H9 (cell line): ENCODE data around the gene ACSL6. TPM values are rescaled to one million over a fixed set of nuclear protein-coding genes. Genes with fewer than 3 reads are reported as not detected.

ENCODE experiments used
- DNase-seq: peaks from one replicate; pipeline ENCODE4 v3.0.0-alpha.2; 2017
- H2AFZ ChIP-seq: one replicate; pipeline ENCODE4 v1.6.1; 2013; ENCODE audit warnings: mild to moderate bottlenecking, low read length, control low read depth, moderate library complexity
- H2AK5ac ChIP-seq: 2 replicates; pipeline ENCODE4 v1.6.1; 2013; ENCODE audit warnings: low read length, control low read depth, mixed read lengths; ENCODE audit not compliant: insufficient read length
- H2BK120ac ChIP-seq: one replicate; pipeline ENCODE4 v1.6.1; 2013; ENCODE audit warnings: low read depth, mild to moderate bottlenecking, low read length, control low read depth, inconsistent platforms; ENCODE audit not compliant: poor library complexity, severe bottlenecking
- H2BK12ac ChIP-seq: 2 replicates; pipeline ENCODE4 v1.6.1; 2013; ENCODE audit warnings: low read length, control low read depth, mixed read lengths, low read depth; ENCODE audit not compliant: insufficient read length
- H2BK15ac ChIP-seq: 2 replicates; pipeline ENCODE4 v1.6.1; 2013; ENCODE audit warnings: low read depth, low read length, control low read depth
- H2BK20ac ChIP-seq: one replicate; pipeline ENCODE4 v1.6.1; 2013; ENCODE audit warnings: low read depth, mild to moderate bottlenecking, low read length, control low read depth, inconsistent platforms; ENCODE audit not compliant: poor library complexity, severe bottlenecking
- H2BK5ac ChIP-seq: 2 replicates; pipeline ENCODE4 v1.6.1; 2013; ENCODE audit warnings: low read length, control low read depth, mixed read lengths; ENCODE audit not compliant: insufficient read length
- H3K14ac ChIP-seq: 2 replicates; pipeline ENCODE4 v1.6.1; 2013; ENCODE audit warnings: low read length, control low read depth; ENCODE audit not compliant: insufficient read depth
- H3K18ac ChIP-seq: 2 replicates; pipeline ENCODE4 v1.6.1; 2013; ENCODE audit warnings: low read depth, mild to moderate bottlenecking, mixed read lengths, low read length, control low read depth; ENCODE audit not compliant: insufficient read length
- H3K23ac ChIP-seq: 2 replicates; pipeline ENCODE4 v1.6.1; 2013; ENCODE audit warnings: low read length, control low read depth, mixed read lengths, low read depth; ENCODE audit not compliant: insufficient read length
- H3K23me2 ChIP-seq: 2 replicates; pipeline ENCODE4 v1.6.1; 2013; ENCODE audit warnings: low read depth, mild to moderate bottlenecking, mixed read lengths, low read length, control low read depth; ENCODE audit not compliant: insufficient read length, poor library complexity, severe bottlenecking
- H3K27ac ChIP-seq: 2 replicates; pipeline ENCODE4 v1.5.1; 2013; ENCODE audit warnings: low read length, control low read depth, mixed read lengths, low read depth; ENCODE audit not compliant: insufficient read length
- H3K27me3 ChIP-seq: 2 replicates; pipeline ENCODE4 v1.6.1; 2013; ENCODE audit warnings: low read length, control low read depth, inconsistent platforms; ENCODE audit not compliant: insufficient read depth
- H3K4ac ChIP-seq: 2 replicates; pipeline ENCODE4 v1.6.1; 2013; ENCODE audit warnings: low read depth, mild to moderate bottlenecking, control low read depth, inconsistent platforms, low read length, moderate library complexity
- H3K4me1 ChIP-seq: 2 replicates; pipeline ENCODE4 v1.6.1; 2013; ENCODE audit warnings: low read length, control low read depth, inconsistent platforms; ENCODE audit not compliant: insufficient read depth
- H3K4me2 ChIP-seq: 2 replicates; pipeline ENCODE4 v1.6.1; 2013; ENCODE audit warnings: low read length, control low read depth, mixed read lengths; ENCODE audit not compliant: insufficient read length, insufficient read depth
- H3K56ac ChIP-seq: 2 replicates; pipeline ENCODE4 v1.6.1; 2013; ENCODE audit warnings: low read depth, mild to moderate bottlenecking, mixed read lengths, low read length, control low read depth; ENCODE audit not compliant: insufficient read length
- H3K79me1 ChIP-seq: 2 replicates; pipeline ENCODE4 v1.6.1; 2013; ENCODE audit warnings: low read depth, mild to moderate bottlenecking, moderate library complexity, low read length, control low read depth, inconsistent platforms; ENCODE audit not compliant: insufficient read depth, poor library complexity, severe bottlenecking
- H3K79me2 ChIP-seq: 2 replicates; pipeline ENCODE4 v1.6.1; 2013; ENCODE audit warnings: low read length, control low read depth, inconsistent platforms; ENCODE audit not compliant: insufficient read depth
- H3K9ac ChIP-seq: 2 replicates; pipeline ENCODE4 v1.6.1; 2013; ENCODE audit warnings: low read length, control low read depth, mixed read lengths; ENCODE audit not compliant: insufficient read length; ENCODE audit errors: extremely low read depth
- H3K9me3 ChIP-seq: one replicate; pipeline ENCODE4 v1.6.1; 2013; ENCODE audit warnings: low read depth, low read length, inconsistent platforms; ENCODE audit not compliant: control insufficient read depth
- H3T11ph ChIP-seq: one replicate; pipeline ENCODE4 v1.6.1; 2013; ENCODE audit warnings: mild to moderate bottlenecking, low read length, control low read depth, inconsistent platforms
- H4K20me1 ChIP-seq: one replicate; pipeline ENCODE4 v1.6.1; 2013; ENCODE audit not compliant: control insufficient read depth, insufficient read length, insufficient read depth
- H4K5ac ChIP-seq: 2 replicates; pipeline ENCODE4 v1.6.1; 2013; ENCODE audit warnings: low read depth, mild to moderate bottlenecking, mixed read lengths, low read length, control low read depth; ENCODE audit not compliant: insufficient read length
- H4K8ac ChIP-seq: replicated peaks from 2 replicates; pipeline ENCODE4 v1.6.1; 2013; ENCODE audit warnings: low read length, control low read depth, mixed read lengths, low read depth; ENCODE audit not compliant: insufficient read length
- H4K91ac ChIP-seq: 2 replicates; pipeline ENCODE4 v1.6.1; 2013; ENCODE audit warnings: low read depth, mild to moderate bottlenecking, moderate library complexity, mixed read lengths, low read length, control low read depth; ENCODE audit not compliant: insufficient read length
- H3K27ac Mint-ChIP-seq, 3 experiments: 2 replicates in 2 of 3; 3 replicates in 1 of 3; pipeline ENCODE4 v1.8.0; 2020 to 2021; ENCODE audit warnings: mixed read lengths in 3 of 3, mild to moderate bottlenecking in 1 of 3, moderate library complexity in 1 of 3
- H3K27me3 Mint-ChIP-seq: 2 replicates; pipeline ENCODE4 v1.8.0; 2021; ENCODE audit warnings: low read depth, mild to moderate bottlenecking, moderate library complexity, mixed read lengths
- H3K36me3 Mint-ChIP-seq, 3 experiments: 2 replicates in 2 of 3; 3 replicates in 1 of 3; pipeline ENCODE4 v1.8.0; 2020 to 2021; ENCODE audit warnings: low read depth in 3 of 3, mixed read lengths in 3 of 3; ENCODE audit not compliant: insufficient read depth in 1 of 3
- H3K4me1 Mint-ChIP-seq, 2 experiments: 2 replicates each; pipeline ENCODE4 v1.8.0; 2020; ENCODE audit warnings: mixed read lengths in 2 of 2
- H3K4me3 Mint-ChIP-seq, 2 experiments: 2 replicates in 1 of 2; 3 replicates in 1 of 2; pipeline ENCODE4 v1.8.0; 2020 to 2021; ENCODE audit warnings: mild to moderate bottlenecking in 2 of 2, mixed read lengths in 2 of 2, moderate library complexity in 1 of 2
- H3K9me3 Mint-ChIP-seq, 2 experiments: 2 replicates in 1 of 2; 3 replicates in 1 of 2; pipeline ENCODE4 v1.8.0; 2020; ENCODE audit warnings: mild to moderate bottlenecking in 2 of 2, mixed read lengths in 2 of 2, moderate library complexity in 1 of 2
- WGBS: extraction: QIAGEN DNeasy Blood & Tissue Kit; methylation state at CpG from one replicate; pipeline ENCODE4 v1.1.7; 2013; ENCODE audit warnings: missing lambda C conversion rate, low lambda C conversion rate, mixed read lengths; ENCODE audit not compliant: insufficient read length; ENCODE audit errors: extremely low coverage; 5-methylcytosine and 5-hydroxymethylcytosine counted together
- total RNA-seq: library from RNA; stranded (reverse); gene quantifications from 2 replicates; pipeline ENCODE4 v1.2.1, GENCODE V29; 2021
- TF ChIP-seq, protein P1 (sequence below): fragments of 200-600 bp; sonication (generic); conservative IDR thresholded peaks from 3 replicates; pipeline ENCODE4 v1.8.0; 2021; ENCODE audit warnings: antibody characterized with exemption, mild to moderate bottlenecking

ACSL6 gene
- total RNA-seq, 1 experiment from 2014 or later: 1.6 TPM

GRCh38 chr5:131980696-131981095 lies 30.8 kb downstream of the ACSL6 start:
- no peak overlapping the region for H2BK12ac ChIP-seq
- H3K18ac ChIP-seq: no peak overlapping the region
- no peaks in the 10 kb centered on the region for H3K9me3 Mint-ChIP-seq
- H4K91ac ChIP-seq: no peak overlapping the region
- no peak overlapping the region for H2BK5ac ChIP-seq
- no peaks in the 10 kb centered on the region for H3K27me3 ChIP-seq
- no peaks in the 10 kb centered on the region for H3K4me1 ChIP-seq
- no peak overlapping the region for H2AK5ac ChIP-seq
- no peaks in the 10 kb centered on the region for H3K23me2 ChIP-seq
- H3K36me3 Mint-ChIP-seq: no peaks in the 10 kb centered on the region
- no peak overlapping the region for H3K23ac ChIP-seq
- no peak overlapping the region for H2BK20ac ChIP-seq
- no peak overlapping the region for H4K8ac ChIP-seq
- no peak overlapping the region for H3K4me3 Mint-ChIP-seq
- no peak for DNase-seq
- H3K4me1 Mint-ChIP-seq: peaks cover 2% of the 10 kb centered on the region in 2 experiments; a peak in 3 of 4 replicates
- H2AFZ ChIP-seq: no peak overlapping the region
- no peak overlapping the region for H2BK15ac ChIP-seq
- H4K20me1 ChIP-seq: no peaks in the 10 kb centered on the region
- H3K79me1 ChIP-seq: no peaks in the 10 kb centered on the region
- H3K79me2 ChIP-seq: no peaks in the 10 kb centered on the region
- H3K14ac ChIP-seq: no peak overlapping the region; the same call in 1 of the 2 replicates
- H3K56ac ChIP-seq: no peak overlapping the region
- TF ChIP-seq, protein P1, sequence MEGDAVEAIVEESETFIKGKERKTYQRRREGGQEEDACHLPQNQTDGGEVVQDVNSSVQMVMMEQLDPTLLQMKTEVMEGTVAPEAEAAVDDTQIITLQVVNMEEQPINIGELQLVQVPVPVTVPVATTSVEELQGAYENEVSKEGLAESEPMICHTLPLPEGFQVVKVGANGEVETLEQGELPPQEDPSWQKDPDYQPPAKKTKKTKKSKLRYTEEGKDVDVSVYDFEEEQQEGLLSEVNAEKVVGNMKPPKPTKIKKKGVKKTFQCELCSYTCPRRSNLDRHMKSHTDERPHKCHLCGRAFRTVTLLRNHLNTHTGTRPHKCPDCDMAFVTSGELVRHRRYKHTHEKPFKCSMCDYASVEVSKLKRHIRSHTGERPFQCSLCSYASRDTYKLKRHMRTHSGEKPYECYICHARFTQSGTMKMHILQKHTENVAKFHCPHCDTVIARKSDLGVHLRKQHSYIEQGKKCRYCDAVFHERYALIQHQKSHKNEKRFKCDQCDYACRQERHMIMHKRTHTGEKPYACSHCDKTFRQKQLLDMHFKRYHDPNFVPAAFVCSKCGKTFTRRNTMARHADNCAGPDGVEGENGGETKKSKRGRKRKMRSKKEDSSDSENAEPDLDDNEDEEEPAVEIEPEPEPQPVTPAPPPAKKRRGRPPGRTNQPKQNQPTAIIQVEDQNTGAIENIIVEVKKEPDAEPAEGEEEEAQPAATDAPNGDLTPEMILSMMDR: no peak
- H3K4ac ChIP-seq: no peak overlapping the region
- no peaks in the 10 kb centered on the region for H3K27me3 Mint-ChIP-seq
- H4K5ac ChIP-seq: no peak overlapping the region
- no CpG with 5 or more reads among the region's 4 CpGs for WGBS
- no peak overlapping the region for H2BK120ac ChIP-seq
- H3K4me2 ChIP-seq: no peak overlapping the region
- H3K9me3 ChIP-seq: no peaks in the 10 kb centered on the region
- H3K27ac ChIP-seq: no peak overlapping the region
- no peak overlapping the region for H3K9ac ChIP-seq
- peak overlapping the region in 1 of 3 experiments; percentile 58; a peak in 1 of 7 replicates for H3K27ac Mint-ChIP-seq
- H3T11ph ChIP-seq: no peak overlapping the region
